Iris pigment epithelial cell (primary cell): ENCODE data around the gene EXOC3L1.

Experiments
- DNase-seq: peaks from one replicate; pipeline ENCODE4 v3.0.0-alpha.2; 2011; ENCODE audit warnings: low read depth

The EXOC3L1 gene, protein sequence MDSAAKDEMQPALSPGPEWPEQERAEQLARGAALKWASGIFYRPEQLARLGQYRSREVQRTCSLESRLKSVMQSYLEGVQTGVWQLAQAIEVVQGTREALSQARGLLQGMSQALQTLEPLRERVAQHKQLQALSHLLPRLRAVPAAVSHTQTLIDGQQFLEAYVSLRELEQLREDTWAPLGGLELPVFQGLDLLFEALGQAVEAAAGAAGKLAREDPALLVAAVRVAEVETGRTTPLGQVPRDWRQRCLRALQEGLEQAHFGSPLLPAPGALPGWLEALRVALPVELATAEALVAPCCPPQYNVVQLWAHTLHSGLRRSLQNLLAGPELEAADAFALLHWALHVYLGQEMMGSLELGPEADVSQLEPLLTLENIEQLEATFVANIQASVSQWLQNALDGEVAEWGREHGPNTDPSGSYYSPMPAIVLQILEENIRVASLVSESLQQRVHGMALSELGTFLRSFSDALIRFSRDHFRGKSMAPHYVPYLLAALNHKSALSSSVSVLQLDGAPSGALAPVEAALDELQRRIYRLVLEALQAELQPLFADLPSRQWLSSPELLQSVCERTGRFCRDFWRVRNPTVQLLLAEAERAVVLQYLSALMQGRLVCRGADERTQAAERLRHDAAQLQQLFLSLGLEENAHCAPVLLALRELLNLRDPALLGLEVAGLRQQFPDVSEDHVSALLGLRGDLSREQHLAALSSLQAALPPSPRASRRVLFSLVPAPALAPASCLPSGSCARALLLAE

DNA sequence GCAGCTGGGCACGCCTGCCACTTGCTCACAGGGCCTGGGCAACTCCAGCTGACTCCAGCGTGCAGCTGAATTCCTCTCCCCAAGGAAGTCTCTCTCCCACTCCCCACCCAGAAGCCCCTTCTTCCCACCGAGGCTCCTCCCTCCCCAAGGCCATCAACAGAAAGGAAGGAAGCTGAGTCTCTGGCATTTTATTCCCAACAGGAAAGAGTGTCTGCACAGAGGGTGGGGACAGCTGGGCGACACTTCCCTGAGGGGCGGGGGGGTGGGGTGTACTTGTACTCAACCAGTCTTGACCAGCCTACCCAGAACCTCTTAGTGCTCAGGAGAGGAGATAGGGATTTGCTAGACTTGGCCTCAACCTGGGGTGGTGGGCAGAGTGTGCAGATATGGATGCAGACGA is at the start of gene EXOC3L1:
Gene EXOC3L1, minus strand, starts transcription at position 96 of the 400 bp plus-strand sequence. CDS start 460 bp downstream, outside the sequence.
- no peak for DNase-seq

DNA sequence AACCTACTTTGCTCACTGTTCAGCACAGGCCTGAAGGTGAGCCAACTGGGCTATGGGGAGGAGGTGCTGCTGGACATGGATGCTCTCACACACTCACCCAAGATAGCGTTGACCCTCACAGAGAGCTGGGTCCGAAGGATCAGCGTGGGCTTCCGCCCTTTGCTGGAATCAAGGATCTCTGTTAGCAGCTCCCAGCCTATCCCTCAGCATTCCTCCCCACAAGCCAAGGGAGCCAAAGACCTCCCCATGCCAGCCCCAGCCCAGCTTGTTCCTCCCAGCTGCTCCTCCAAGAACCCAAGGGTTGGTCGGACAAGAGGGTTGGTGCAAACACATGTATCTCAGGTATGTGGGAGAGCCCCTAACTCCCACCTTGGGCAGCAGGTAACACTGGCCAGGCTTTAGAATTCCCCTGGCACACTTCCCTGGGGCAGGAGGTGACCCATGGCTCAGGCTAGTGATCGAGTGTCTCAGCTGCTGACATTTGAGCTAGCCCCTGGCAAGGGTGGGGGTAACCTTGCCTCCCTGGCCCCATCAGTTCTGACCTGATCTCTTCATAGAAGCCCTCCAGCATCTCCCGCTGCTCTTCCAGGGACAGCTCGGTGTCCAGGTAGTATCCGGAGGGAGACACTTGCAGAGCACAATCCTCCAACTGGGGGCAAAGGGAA is 49.0 kb upstream of the EXOC3L1 start:
- DNase-seq: no peak

DNA sequence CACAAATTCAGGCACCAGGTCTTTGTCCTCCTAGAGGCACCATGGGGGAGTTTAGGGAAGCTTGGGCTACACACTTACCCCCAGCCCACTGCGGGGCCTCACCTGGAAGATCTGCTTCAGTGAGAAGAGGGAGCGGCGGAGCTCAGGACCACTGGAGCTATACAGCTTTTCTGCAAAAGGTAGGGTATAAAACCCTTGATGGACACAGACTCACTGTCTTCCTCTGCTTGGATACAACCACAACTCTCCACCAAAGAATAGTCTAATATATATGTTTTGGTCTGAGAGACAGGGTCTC is 48.3 kb upstream of the EXOC3L1 start:
- DNase-seq: no peak

DNA sequence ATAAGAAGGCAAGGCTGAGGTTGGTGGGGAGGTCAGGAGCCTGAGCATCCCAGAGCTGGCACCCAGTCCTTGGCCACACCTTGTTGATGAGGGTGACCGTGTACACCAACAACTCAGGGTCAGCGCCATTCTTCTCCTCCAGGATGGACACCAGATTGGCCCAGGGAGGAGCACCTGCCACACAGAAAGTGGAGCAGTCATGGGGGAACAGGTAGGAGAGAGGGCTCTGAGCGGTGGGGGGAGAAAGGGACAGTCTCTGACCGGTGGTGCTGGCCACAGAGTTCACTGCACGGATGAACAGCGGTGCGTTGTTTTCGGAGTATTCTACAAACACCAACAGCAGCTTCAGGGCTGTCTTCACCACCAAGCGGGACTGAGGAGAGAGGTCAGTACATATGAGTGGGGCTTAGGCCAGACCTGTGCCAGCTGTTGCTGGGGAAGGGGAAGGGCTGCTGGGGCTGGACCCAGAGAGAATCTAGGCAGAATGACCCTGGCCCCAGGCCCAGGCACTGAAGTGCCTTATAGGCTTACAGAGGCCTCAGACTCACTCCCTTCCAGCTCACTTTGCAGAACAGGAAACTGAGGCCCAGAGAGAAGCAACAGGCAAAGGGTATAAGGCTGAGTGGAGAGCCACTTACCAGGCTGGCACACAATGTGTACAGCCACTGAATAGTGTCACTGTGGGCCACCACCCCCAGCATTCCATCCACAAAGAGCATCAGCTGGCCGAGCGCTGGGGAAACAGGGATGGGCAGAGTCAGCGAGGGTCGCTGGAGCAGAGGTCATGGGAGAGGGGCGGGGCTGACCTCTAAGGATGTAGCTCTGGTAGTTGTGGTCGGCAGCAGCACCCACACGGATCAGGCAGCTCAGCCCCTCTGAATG is 47.7 kb upstream of the EXOC3L1 start:
- no peak for DNase-seq

DNA sequence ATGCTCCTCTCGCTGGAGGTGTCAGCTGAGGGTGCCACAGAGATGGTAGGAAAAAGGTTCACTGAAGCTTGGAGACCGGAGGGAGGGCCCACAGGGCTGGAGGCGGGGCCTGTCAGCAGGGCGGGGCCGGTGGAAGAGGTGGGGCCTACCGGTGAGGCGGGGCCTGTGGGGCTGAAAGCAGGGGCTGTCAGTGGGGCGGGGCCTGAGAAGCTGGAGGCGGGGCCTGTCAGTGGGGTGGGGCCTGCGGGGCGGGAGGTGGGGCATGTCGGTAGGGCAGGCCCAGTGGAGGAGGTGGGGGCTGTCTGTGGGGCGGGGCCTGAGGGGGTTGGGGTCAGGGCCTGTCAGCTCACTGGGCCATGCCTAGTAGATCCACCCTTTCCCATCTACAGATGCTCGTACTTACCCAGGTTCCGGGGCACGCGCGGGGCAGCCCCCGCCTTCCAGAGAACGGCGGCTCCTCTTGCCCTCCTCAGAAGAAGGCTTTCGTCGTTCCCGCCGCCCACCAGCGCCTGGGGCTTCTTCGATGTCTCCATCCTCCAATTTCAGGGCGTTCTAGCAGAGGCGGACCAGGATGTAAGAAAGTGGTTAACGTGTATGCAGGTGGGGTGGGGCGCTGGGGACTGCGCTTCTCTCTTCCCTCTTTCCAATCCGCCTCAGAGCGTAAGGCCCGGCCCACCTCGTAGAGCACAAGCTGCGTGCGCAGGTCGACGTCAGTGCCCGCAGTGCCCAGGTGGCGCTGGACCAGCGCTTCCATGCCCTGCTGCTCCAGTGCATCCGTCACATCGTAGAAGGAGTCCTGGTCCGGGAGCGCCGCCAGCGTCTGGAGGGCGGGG is 46.8 kb upstream of the EXOC3L1 start:
- peak; percentile 55 for DNase-seq

DNA sequence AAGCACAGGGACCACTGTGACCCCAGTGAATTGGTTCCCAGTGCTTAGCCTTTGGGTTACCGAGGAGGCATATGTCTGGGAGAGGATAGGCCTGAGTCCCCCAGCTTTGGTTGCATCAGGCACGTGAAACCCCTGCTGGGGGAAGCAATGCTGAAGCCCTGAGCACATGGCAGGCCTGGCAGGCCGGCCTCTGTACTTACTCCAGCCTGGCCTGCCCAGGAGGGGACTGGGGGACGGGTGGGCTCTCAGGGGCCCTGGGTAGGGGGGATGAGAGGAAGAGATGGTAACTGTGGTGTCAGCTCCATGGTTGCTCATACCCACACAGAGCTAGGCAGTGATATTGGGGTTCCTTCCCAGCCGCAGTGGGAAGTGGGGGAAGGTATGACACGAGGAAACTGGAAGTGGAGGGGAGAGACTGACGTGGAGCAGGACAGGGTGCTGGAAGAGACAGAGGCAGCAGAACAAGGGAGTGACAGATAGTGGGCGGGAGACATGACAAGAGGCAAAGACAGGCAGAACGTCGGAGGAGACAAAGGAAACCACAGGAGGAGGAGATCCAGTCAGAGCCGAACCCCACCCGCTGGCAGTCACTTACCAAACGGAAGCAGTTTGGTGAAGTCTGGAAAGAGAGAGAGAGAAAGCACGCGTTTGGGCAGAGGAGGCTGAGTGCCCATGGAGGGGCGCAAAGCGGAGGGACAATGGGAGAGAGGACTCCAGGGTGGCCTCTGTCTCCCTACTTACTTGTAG is 46.1 kb upstream of the EXOC3L1 start:
- DNase-seq: no peak

DNA sequence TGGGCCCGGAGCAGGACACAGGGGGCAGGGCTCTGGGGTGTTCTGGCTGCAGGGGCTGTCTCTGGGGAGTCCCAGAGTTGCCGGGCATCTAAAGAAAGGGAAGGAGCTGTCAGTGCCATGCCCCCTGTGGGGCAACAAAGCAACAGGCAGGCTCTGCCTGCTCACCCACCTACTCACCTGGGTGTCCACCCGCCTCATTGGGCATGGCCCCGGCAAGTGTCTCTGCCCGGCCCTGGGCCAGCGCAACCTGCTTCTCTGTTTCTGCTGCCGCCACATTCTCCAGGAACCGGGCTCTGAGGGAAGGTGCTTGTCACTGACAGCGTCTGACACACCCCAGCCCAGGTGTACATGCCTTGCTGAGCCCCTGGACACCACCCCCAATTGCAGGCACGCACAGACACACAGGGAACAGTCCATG is 44.3 kb upstream of the EXOC3L1 start:
- DNase-seq: no peak

DNA sequence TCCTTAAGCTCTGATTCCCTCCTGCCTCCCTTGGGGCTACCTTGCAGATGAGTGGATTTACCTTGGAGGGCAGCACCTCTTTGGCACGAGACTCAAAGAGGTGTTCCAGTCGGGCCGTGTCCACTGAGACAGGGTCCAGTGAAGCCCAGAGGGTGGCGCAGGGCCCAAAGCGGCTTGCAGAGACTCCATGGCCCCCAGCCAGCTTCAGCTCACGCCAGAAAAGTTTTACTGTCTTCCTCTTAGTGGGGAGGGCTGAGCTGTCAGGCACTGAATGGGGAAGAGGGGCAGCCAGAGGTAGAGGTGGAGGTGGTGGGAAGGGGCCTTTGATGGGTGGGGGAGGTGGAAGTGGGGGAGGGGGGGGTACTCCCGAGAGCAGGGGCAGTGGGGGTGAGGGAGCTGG is 43.7 kb upstream of the EXOC3L1 start:
- DNase-seq: no peak

DNA sequence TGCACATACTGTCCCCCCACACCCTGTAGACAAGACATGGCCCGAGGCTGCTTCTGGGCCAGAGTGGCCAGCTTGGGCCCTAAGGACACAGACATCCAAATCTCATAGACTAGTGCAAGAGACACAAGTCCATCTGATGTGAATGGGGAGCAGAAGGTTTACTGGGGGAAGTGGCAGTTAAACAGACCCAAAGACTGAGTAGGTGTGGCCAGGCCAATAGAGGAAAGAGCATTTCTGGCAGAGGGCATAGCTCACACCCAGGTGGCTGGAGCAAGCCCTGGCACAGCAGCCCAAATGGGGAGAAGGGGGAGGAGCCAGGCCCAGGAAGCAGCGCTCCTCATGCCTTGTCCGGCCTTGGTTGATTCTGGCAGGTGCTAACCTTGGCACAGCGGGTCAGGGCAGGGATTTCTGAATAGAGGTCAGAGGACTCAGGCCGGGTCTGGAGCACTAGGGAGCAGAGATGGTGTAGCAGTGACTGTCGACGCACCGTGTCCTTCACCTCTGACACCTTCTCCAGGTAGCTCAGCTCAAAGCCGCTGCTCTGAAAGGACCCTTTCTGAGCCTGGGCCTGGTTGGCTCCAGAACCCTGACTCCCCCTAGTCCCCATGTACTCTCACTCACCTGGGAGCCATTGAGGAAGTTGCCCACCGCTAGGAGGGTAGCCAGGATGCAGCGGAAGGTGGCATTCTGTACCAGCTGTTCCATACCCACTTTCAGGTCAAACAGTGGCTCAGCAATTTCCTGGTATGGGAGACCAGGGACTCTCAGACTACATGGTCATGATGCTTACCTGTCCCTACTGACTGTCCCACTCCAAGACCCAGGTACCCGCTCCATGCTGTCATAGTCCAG is 41.1 kb upstream of the EXOC3L1 start:
- DNase-seq: no peak

DNA sequence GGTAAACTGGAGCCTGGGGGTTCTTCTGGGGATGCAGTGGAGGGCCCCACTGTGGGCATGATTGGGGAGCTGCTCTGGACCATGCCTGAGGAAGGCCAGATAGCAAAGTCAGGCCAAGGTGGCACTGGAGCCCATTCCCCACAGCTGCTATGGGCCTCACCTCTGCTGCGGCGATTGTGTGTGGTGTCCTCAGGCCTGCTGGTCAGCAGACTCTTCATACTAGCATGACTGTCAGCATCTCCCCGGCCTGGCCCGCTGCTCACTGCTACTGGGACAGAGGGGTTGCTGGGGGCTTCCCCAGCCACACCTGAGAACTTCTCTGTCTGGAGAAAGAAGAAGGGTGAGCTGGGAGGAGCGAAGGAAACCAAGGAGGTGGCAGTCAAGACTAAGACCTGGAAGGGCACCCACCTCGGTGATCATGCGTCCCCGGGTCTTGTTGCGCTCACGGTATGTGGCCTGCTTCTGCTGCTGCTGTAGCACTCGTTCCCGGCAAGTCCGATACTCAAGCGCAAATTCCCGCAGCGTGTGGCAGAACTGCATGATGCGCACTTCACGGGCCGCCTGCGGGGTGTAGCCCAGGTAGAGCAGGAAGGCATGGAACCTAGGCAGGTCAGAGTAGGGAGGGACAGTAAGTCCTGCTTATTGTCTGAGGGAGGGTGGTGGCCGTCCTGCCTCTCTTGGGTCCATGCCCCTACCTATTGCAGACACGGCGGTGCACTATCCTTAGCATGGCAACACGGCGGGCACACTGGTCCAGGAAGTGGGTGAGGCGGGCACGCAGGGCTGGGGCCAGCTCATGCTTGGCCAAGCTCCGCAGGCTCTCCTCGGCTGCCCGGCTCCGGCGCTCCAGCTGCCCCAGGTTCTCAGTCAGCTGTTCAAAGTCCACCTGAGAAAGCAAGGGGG is 40.2 kb upstream of the EXOC3L1 start:
- no peak for DNase-seq

DNA sequence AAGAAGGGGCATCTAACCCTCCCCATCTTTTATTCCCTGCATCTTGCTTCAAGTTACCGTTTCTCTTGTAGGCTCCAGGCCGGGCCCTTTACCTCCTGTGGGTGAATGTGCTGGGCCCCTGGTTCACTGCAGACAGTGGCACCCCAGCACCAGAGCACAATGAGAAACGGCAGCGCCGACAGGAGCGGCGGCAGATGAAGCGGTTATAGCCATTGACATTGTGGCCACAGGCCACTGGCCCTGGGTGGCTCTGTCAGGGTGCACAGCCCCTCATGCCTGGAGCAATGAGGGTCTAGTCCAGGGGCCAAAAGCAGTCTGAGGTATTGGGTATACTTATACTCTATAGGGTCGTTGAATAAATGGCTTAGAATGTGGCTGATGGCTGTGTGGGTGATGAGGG is 39.0 kb upstream of the EXOC3L1 start:
- no peak for DNase-seq

DNA sequence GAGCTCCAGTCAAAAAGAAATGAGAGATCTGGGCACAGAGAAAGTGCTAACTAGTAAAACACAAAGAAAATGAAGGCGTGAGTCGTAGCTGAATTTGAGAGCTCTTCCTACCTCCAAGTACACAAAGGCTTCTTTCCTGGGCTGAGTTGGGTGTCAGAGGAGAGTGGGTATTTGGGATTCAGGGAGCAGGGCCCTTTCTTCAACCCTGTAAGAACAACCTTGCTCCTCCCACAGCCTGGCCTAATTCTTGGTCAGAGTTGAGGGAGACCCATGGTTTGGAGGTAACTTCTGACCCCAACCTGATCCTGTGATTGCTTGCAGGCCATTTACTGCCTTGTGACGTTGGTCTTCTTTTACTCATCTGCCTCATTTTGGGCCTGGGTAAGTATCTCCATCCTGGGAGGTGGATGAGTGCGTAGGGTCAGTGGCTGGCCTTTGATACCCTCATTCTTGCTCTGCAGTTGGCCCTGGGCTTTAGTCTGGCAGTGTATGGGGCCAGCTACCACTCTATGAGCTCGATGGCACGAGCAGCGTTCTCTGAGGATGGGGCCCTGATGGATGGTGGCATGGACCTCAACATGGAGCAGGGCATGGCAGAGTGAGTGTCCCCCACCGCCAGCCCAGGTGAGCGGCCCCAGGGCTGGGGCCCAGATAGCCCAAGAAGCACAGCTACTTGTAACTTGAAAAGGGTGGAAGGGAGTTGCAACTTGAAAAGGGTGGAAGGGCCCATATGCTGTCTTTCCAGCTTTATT is 38.3 kb upstream of the EXOC3L1 start:
- DNase-seq: no peak

DNA sequence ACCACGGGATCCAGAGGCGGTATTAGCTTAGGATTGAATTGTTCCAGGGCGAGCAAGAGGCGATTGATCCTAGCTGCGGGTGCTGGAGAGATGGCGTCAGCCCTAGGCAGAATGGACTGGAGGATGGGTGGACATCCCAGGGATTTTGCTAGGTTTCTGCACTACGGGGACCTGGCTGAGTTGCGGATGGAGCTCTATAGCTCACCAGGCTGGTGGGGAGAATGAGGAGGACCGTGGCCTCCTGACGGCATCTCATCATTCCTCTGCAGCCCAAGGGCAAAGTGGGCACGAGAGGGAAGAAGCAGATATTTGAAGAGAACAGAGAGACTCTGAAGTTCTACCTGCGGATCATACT is 37.6 kb upstream of the EXOC3L1 start:
- no peak for DNase-seq

DNA sequence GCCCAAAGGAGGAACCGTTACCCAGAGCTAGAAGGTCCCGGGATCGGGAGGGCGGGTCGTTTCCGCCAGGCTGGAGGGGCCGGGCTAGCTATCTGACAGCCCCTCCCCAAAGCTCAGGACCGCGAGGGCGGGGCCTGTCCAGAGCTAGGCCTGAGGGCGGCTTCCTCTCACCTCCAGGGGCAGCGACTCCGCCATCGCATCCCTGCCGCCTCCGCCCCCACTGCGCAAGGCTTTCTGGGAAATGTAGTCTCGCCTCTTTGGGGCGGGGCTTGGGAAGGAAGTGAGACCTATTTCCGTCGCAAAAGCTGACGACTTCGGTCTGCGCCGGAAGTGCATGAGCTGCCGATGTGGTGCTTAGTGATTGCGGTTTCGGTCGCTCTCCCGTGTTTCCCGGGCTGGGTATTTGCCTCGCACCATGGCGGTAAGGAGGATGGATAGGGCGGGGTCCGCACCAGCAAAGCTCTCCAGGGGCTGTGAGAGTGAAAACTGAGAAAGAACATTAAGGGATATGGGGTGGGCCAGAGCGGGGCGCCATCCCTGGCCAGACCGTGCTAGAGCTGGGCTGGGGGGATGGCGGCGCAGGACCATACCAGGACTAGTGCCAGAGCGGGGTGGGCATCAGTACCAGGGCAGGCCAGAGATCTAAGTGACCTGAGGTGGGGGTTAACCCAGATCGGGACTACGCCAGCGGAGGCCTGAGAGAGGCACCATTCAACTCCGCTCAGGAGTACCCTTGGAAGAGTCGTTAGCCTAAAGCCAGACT is 37.0 kb upstream of the EXOC3L1 start, which contains the start of gene TMEM208:
Gene TMEM208, plus strand, starts transcription at position 327 of the 763 bp plus-strand sequence. Its CDS starts 89 bp downstream, at position 416.
- DNase-seq: peak; percentile 98

DNA sequence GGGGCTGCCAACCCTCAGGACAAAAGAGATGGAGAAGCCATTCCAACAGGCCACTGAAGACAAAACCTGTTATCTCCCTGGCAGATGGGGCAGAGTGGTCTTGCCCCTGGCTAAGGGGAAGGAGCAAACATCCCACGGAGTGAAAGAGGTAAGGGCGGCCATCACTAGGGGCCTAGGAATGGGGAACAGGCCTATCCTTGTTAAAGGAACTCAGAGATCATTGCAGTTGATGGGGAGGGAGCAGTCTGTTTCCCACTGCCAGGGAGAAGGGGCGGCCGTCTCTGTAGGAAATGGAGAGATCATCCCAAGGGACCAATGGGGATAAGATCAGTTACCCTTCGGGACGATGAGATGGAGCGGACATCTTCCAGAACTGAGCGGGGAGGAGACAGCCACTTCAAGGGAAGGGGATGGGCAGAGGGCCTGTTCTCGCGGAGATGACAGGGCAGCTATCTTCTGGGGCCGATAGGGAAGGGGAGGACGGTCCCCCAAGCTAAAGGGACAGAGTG is 36.4 kb upstream of the EXOC3L1 start:
- no peak for DNase-seq

DNA sequence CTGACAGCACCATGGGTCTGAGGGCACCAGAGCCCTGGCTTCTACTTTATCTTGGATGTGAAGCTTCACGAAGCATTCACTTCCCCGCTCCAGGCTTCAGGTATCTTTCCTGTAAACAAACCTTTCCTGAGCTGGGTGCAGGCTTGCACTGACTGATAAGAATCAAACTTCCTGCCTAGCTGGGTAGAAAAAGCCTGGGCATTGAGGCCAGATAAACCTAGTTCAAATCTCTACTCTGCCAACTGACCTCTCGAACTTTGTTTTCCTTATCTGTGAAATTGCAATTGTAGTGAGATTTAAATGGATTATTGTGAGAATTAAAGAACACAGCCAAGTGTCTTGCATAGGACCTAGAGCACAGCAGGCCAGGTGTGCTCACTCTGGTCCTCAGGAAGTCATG is 34.1 kb upstream of the EXOC3L1 start:
- no peak for DNase-seq
